K562 (cell line): ENCODE results near the gene GAPDHS. TPM values are rescaled to one million over a fixed set of nuclear protein-coding genes. Genes with fewer than 3 reads are reported as not detected.
A peak's percentile ranks its signal among the peaks of the same experiment; 100 is the strongest.

Experiments
- ATF3 ChIP-seq, 2 experiments: fragments of 450-650 bp in 1 of 2; sonication (generic) in 1 of 2; formaldehyde crosslinking in 1 of 2; IDR thresholded peaks in 1 of 2; conservative IDR thresholded peaks in 1 of 2; 2 replicates each; pipeline versions ENCODE4 v1.6.1 to v1.8.1; 2016 to 2023; ENCODE audit warnings: mild to moderate bottlenecking in 2 of 2, moderate library complexity in 2 of 2, inconsistent platforms in 1 of 2, missing genetic modification reagents in 1 of 2
- BCOR ChIP-seq: fragments of 450-650 bp; IDR thresholded peaks from 2 replicates; pipeline ENCODE4 v1.6.1; 2016
- CHD7 ChIP-seq: fragments of 200-600 bp; sonication (generic); IDR thresholded peaks from one replicate; pipeline ENCODE4 v1.6.1; 2012; ENCODE audit warnings: mild to moderate bottlenecking, low read depth, low read length, inconsistent platforms
- CREB3 ChIP-seq: fragments of 450-650 bp; conservative IDR thresholded peaks from 2 replicates; pipeline ENCODE4 v1.6.1; 2016; ENCODE audit warnings: missing genetic modification characterization, low read depth, mild to moderate bottlenecking, missing compliant biosample characterization, moderate library complexity
- CXXC5 ChIP-seq: fragments of 250-450 bp; sonication (Bioruptor Pico); IDR thresholded peaks from 2 replicates; pipeline ENCODE4 v1.8.0; 2022; ENCODE audit warnings: inconsistent platforms, mild to moderate bottlenecking, moderate library complexity
- EP300 ChIP-seq: IDR thresholded peaks from 2 replicates; pipeline ENCODE4 v1.6.1; 2012; ENCODE audit warnings: low read length, improper control_type of control experiment
- SAFB ChIP-seq: fragments of 200-400 bp; formaldehyde crosslinking; IDR thresholded peaks from 2 replicates; pipeline ENCODE4 v1.6.1; 2017; ENCODE audit warnings: low read depth, low read length, borderline replicate concordance
- U2AF2 ChIP-seq: fragments of 200-400 bp; formaldehyde crosslinking; optimal IDR thresholded peaks from 2 replicates; pipeline ENCODE3; 2017; ENCODE audit warnings: low read depth, mild to moderate bottlenecking, low read length
- ZNF146 ChIP-seq: IDR thresholded peaks from one replicate; pipeline ENCODE4 v1.6.1; 2018; ENCODE audit warnings: missing compliant biosample characterization; ENCODE audit not compliant: unreplicated experiment
- ZNF263 ChIP-seq: sonication (generic); formaldehyde crosslinking; IDR thresholded peaks from 2 replicates; pipeline ENCODE4 v1.8.0; 2022; ENCODE audit warnings: mild to moderate bottlenecking, missing genetic modification reagents, borderline replicate concordance
- ZNF316 ChIP-seq: fragments of 450-650 bp; IDR thresholded peaks from 2 replicates; pipeline ENCODE4 v1.6.1; 2016
- ZNF511 ChIP-seq: sonication (generic); formaldehyde crosslinking; IDR thresholded peaks from 2 replicates; pipeline ENCODE4 v1.8.0; 2022; ENCODE audit warnings: mild to moderate bottlenecking, missing genetic modification reagents
- polyA plus RNA-seq, 8 experiments: library from polyadenylated mRNA; depleted of rRNA in 4 of 8; stranded (reverse) in 5 of 8; unstranded in 3 of 8; fragments of >200 nt; fragmentation: Nextera tagmentation in 2 of 8; fragmentation: Illumina TruSeq in 1 of 8; extraction: Ambion mirVana in 2 of 8; extraction: Trizol in 1 of 8; gene quantifications; 2 replicates each; pipeline versions ENCODE4 v1.2.1 to v1.2.3, GENCODE V29; 2011 to 2014; ENCODE audit warnings: inconsistent platforms in 1 of 8, missing spikeins in 1 of 8
- total RNA-seq, 7 experiments: library from RNA; depleted of rRNA in 6 of 7; stranded (reverse); fragments of >200 nt in 6 of 7; fragmentation: Illumina TruSeq in 2 of 7; extraction: Trizol in 2 of 7; gene quantifications; 2 replicates each; pipeline versions ENCODE4 v1.2.1 to v1.2.3, GENCODE V29; 2011 to 2021; ENCODE audit warnings: low replicate concordance in 1 of 7

The GAPDHS gene
- total and polyA plus RNA-seq, 9 of the 15 experiments (the other 6 are each of a cell fraction or from before 2014, with no cell fraction given), result 0.08 to 0.12 TPM; not detected in 7

GRCh38 chr19:35545001-35545854, 12.0 kb downstream of the GAPDHS start, which contains the start of gene TMEM147 (continued):
- TF ChIP-seq ZNF511 (no peak; the same call in 1 of the 2 replicates), ZNF316 (no peak), ZNF263 (CRISPR knock-in tag) (no peak), SAFB (peak; percentile 41; the same call in 1 of the 2 replicates), CHD7 (no peak), ATF3 (IDR thresholded peaks at IDR 0.05) (peak; percentile 64), ATF3 (CRISPR knock-in tag; conservative IDR thresholded peaks at IDR 0.05) (0 out of 2 replicates have a peak, but pooled peaks have one; percentile 36), CREB3 (tag) (no peak), EP300 (no peak; the same call in 1 of the 2 replicates), CXXC5 (CRISPR knock-in tag) (peak; percentile 91), BCOR (0 out of 2 replicates have a peak, but pooled peaks have one; percentile 11), U2AF2 (no peak), ZNF146 (no peak)
